ENCODE measurements around the gene ARHGAP6.

ARHGAP6 gene

GRCh38 chrX:11429538-11430085 lies 236.1 kb downstream of the ARHGAP6 start:
- Histone ChIP-seq H3K9ac (0 out of 22 replicates have a peak overlapping the region, but pooled peaks of 1 of the 11 experiments have one; percentile 0), H3K27me3 (peaks cover 87 to 97% (median 93%) of the 10 kb centered on the region in 11 experiments), H3K36me3 (no peaks in the 10 kb centered on the region), H3K9me3 (replicated peaks in 1 of 11) (peaks cover 0 to 23% (median 8%) of the 10 kb centered on the region in 11 experiments; a peak in 10 of 22 replicates), H3K4me2 (peak overlapping the region in 2 of 11 experiments; percentile 7 to 12; a peak in 3 of 22 replicates), H3K4me1 (peaks cover 0 to 31% (median 0%) of the 10 kb centered on the region in 10 experiments; a peak in 4 of 20 replicates), H3K27ac (peak overlapping the region in 3 of 11 experiments; percentile 27 to 57 (median 45); a peak in 4 of 22 replicates), H4K20me1 (no peaks in the 10 kb centered on the region; a peak in 1 of 22 replicates), H3K4me3 (no peak overlapping the region)
- TF ChIP-seq Cebpa-rat (IDR thresholded peaks at IDR 0.05): no peak

DNA sequence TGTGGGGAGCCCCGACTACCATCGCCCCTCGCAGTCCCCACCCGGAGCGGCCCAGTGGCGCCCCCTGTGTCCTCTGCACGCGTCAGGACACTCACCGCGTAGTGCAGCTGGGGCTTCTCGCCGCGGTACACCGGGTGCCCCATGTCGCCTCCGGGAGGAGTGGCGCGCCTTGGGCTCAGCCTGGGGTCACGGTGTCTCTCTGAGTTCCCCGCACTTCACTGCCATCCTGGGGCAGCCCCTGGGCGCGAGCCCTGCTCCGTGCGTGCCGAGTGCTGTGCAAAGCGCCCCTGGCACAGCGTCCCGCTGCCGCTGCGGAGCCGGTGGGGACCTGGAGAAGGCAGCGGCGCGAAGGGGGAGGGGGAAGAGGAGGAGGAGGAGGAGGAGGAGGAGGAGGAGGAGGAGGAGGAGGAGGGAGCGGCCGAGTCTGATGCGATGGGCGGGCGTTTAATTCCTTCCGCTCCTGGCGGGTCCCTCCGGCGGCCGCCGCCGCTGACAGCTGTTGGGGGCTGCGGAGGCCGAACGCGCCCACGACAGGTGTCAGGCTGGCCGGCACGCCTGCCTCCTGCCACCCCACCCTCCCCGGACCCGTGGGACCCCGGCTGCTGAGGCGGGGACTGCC lies 238.2 kb downstream of the ARHGAP6 start:
- peaks cover 86 to 97% (median 93%) of the 10 kb centered on the region in 11 experiments for H3K27me3 ChIP-seq
- peaks cover 0 to 3% (median 0%) of the 10 kb centered on the region in 11 experiments; a peak in 2 of 22 replicates for H4K20me1 ChIP-seq
- no peak overlapping the region for H3K4me3 ChIP-seq
- H3K4me2 ChIP-seq: no peak overlapping the region
- H3K9me3 ChIP-seq (replicated peaks in 1 of 11): peaks cover 0 to 25% (median 8%) of the 10 kb centered on the region in 11 experiments; a peak in 11 of 22 replicates
- peaks cover 0 to 46% (median 8%) of the 10 kb centered on the region in 10 experiments; a peak in 12 of 20 replicates for H3K4me1 ChIP-seq
- H3K36me3 ChIP-seq: no peaks in the 10 kb centered on the region
- H3K27ac ChIP-seq: no peak overlapping the region
- H3K9ac ChIP-seq: no peak overlapping the region
- TF ChIP-seq Cebpa-rat (IDR thresholded peaks at IDR 0.05): no peak

DNA sequence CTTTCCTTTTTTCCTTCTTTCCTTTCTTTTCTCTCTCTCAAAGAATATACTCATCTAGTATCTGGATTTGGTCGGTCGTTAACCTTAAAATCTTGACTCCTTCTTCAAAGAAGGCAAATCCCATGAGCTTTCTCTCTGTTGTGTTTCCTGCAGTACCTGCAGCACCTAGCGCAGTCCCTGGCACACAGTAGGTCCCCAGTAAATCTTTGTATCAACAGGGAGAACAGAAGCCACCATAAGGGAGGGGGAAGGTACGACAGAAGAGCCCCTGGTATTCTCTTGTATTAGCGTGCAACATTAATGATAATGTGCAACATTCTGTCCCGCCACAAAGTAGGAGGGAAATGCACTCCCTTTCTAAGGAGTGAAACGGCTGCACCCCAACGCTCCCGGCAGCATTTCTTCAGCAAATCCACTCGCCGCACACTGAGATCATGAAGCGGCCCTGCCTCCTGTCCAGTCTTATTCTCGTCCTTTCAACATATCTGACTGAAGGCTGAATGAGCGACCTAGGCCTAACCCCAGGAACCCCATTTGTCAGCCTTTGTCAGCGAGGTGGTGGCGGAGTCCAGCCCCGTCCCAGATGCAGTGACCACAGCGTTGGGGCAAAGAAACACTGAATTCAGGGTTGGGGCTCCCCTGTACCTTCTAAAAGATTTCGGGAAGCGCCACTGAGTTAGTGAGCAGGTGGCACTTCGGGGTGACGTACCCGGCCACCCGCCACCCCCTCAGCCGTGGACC lies 238.8 kb downstream of the ARHGAP6 start:
- Histone ChIP-seq H3K9me3 (replicated peaks in 1 of 11) (peaks cover 0 to 25% (median 8%) of the 10 kb centered on the region in 11 experiments; a peak in 11 of 22 replicates), H3K4me2 (no peak overlapping the region), H3K27ac (no peak overlapping the region), H3K4me3 (no peak overlapping the region), H3K9ac (no peak overlapping the region), H3K27me3 (peaks cover 86 to 97% (median 93%) of the 10 kb centered on the region in 11 experiments), H3K36me3 (no peaks in the 10 kb centered on the region), H4K20me1 (peaks cover 0 to 8% (median 0%) of the 10 kb centered on the region in 11 experiments; a peak in 1 of 22 replicates), H3K4me1 (peaks cover 0 to 46% (median 8%) of the 10 kb centered on the region in 10 experiments; a peak in 12 of 20 replicates)
- TF ChIP-seq Cebpa-rat (IDR thresholded peaks at IDR 0.05): no peak

GRCh38 chrX:11424903-11425674 lies 240.6 kb downstream of the ARHGAP6 start:
- Histone ChIP-seq H4K20me1 (peaks cover 0 to 8% (median 0%) of the 10 kb centered on the region in 11 experiments; a peak in 1 of 22 replicates), H3K27me3 (peaks cover 88 to 98% (median 94%) of the 10 kb centered on the region in 11 experiments), H3K4me3 (no peak overlapping the region), H3K27ac (no peak overlapping the region), H3K9me3 (replicated peaks in 1 of 11) (peaks cover 0 to 20% (median 8%) of the 10 kb centered on the region in 11 experiments; a peak in 11 of 22 replicates), H3K4me2 (no peak overlapping the region), H3K36me3 (no peaks in the 10 kb centered on the region), H3K9ac (no peak overlapping the region), H3K4me1 (peaks cover 0 to 48% (median 8%) of the 10 kb centered on the region in 10 experiments; a peak in 12 of 20 replicates)
- no peak for TF ChIP-seq Cebpa-rat (IDR thresholded peaks at IDR 0.05)

DNA sequence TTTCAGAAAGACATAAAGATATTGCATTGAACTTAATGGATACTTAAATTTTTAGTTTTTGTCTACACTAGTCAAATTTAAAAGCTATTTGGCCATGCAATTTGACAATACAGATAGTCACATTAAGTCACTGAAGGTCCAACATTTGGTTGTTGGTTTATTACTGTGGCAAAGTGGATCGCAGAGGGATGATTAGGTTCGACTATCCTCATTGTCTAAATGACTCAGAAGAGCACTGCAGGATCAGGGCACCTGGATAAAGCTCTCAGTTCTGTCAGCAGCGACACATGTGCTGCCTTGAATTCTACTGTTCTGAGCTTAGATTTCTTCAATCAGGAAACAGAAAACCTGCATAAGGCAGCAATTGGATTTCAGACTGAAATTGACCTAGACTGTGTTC lies 241.8 kb downstream of the ARHGAP6 start:
- Histone ChIP-seq H3K27me3 (peaks cover 88 to 98% (median 93%) of the 10 kb centered on the region in 11 experiments), H3K9me3 (replicated peaks in 1 of 11) (peaks cover 0 to 20% (median 8%) of the 10 kb centered on the region in 11 experiments; a peak in 11 of 22 replicates), H3K36me3 (no peaks in the 10 kb centered on the region), H3K27ac (peak overlapping the region in 5 of 11 experiments; percentile 31 to 93 (median 72); a peak in 9 of 22 replicates), H3K4me3 (no peak overlapping the region), H4K20me1 (peaks cover 0 to 8% (median 0%) of the 10 kb centered on the region in 11 experiments; a peak in 1 of 22 replicates), H3K4me1 (peaks cover 0 to 37% (median 8%) of the 10 kb centered on the region in 10 experiments; a peak in 12 of 20 replicates), H3K4me2 (peak overlapping the region in 5 of 11 experiments; percentile 34 to 76 (median 39); a peak in 7 of 22 replicates), H3K9ac (peak overlapping the region in 3 of 11 experiments; percentile 32 to 72 (median 63); a peak in 4 of 22 replicates)
- TF ChIP-seq Cebpa-rat (IDR thresholded peaks at IDR 0.05): no peak

- H4K20me1 ChIP-seq: peaks cover 0 to 8% (median 0%) of the 10 kb centered on the region in 11 experiments; a peak in 1 of 22 replicates
- no peak overlapping the region for H3K4me3 ChIP-seq
- peak overlapping the region in 8 of 11 experiments; percentile 3 to 76 (median 36); a peak in 15 of 22 replicates for H3K4me2 ChIP-seq
- TF ChIP-seq Cebpa-rat (IDR thresholded peaks at IDR 0.05): no peak
- peak overlapping the region in 3 of 11 experiments; percentile 32 to 72 (median 63); a peak in 4 of 22 replicates for H3K9ac ChIP-seq
- no peaks in the 10 kb centered on the region for H3K36me3 ChIP-seq
- peaks cover 0 to 37% (median 8%) of the 10 kb centered on the region in 10 experiments; a peak in 12 of 20 replicates for H3K4me1 ChIP-seq
- H3K27me3 ChIP-seq: peaks cover 88 to 98% (median 93%) of the 10 kb centered on the region in 11 experiments
- H3K27ac ChIP-seq: peak overlapping the region in 5 of 11 experiments; percentile 31 to 93 (median 72); a peak in 10 of 22 replicates
- peaks cover 0 to 20% (median 8%) of the 10 kb centered on the region in 11 experiments; a peak in 12 of 22 replicates for H3K9me3 ChIP-seq (replicated peaks in 1 of 11)
These were observed 242.3 kb downstream of the ARHGAP6 start for GRCh38 chrX:11423362-11423818.

DNA sequence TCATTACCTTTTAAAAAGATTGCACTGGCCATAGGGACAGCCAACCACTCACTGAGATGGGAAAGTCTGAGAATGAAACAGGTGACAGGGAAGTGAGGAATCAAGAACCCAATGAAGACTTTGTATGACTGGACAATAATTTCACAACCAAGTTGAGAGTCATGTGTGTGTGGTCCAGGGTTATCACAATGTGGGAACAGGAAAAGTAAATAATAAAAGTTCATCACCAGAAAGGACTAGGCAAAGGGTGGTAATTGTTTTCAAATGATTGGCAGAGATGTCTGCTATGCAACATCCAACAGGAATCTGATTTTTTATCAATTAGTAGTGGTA lies 243.2 kb downstream of the ARHGAP6 start:
- H3K9me3 ChIP-seq (replicated peaks in 1 of 11): peaks cover 0 to 20% (median 8%) of the 10 kb centered on the region in 11 experiments; a peak in 12 of 22 replicates
- H3K4me2 ChIP-seq: peak overlapping the region in 3 of 11 experiments; percentile 39 to 54 (median 49); a peak in 5 of 22 replicates
- TF ChIP-seq Cebpa-rat (IDR thresholded peaks at IDR 0.05): no peak
- H3K4me1 ChIP-seq: peaks cover 0 to 37% (median 8%) of the 10 kb centered on the region in 10 experiments; a peak in 12 of 20 replicates
- H3K27me3 ChIP-seq: peaks cover 88 to 100% (median 98%) of the 10 kb centered on the region in 11 experiments
- no peaks in the 10 kb centered on the region for H3K36me3 ChIP-seq
- no peak overlapping the region for H3K9ac ChIP-seq
- peak overlapping the region in 3 of 11 experiments; percentile 30 to 93 (median 72); a peak in 6 of 22 replicates for H3K27ac ChIP-seq
- peaks cover 0 to 8% (median 0%) of the 10 kb centered on the region in 11 experiments; a peak in 1 of 22 replicates for H4K20me1 ChIP-seq
- no peak overlapping the region for H3K4me3 ChIP-seq
